Fibroblast of skin of right biceps (primary cell): ENCODE measurements around the gene MGAT5B.

Experiments
- DNase-seq: peaks from one replicate; pipeline ENCODE4 v3.0.0-alpha.2; 2013

Gene MGAT5B

DNA sequence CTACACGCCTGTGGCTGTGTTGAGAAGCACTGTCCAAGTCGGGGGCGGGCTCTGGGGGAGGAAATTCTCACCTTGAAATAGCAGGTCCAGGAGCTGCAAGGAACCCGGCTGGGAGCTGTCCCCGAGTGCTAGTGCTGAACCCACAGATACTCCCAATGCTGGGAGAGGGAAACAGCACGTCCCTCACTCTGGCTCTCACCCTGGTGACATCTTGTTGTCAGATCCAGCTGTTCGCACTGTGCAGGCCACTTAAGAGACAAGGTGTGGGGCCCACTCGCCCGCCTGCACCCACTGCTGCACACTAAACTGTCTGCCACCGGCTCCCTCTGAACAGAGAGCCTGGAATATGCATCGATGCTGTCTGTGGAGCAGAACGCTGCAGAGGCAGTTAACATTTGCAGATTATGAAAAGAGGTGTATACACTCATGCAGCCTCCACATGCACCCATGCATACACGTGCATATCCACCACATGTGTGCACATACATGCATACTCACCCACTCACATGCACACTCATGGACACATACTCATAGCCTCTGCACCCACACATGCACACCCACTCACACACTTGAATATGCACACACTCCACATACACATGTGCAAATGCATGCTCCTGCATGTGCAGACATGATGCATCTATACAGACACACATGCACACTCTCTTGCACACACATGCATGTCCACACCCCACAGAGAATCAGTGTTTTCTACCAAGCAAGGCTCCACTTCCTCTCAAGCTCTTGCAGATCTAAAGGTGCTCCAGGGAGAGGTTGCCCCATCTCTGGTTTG is 42.0 kb downstream of the MGAT5B start:
- peak; percentile 43 for DNase-seq

DNA sequence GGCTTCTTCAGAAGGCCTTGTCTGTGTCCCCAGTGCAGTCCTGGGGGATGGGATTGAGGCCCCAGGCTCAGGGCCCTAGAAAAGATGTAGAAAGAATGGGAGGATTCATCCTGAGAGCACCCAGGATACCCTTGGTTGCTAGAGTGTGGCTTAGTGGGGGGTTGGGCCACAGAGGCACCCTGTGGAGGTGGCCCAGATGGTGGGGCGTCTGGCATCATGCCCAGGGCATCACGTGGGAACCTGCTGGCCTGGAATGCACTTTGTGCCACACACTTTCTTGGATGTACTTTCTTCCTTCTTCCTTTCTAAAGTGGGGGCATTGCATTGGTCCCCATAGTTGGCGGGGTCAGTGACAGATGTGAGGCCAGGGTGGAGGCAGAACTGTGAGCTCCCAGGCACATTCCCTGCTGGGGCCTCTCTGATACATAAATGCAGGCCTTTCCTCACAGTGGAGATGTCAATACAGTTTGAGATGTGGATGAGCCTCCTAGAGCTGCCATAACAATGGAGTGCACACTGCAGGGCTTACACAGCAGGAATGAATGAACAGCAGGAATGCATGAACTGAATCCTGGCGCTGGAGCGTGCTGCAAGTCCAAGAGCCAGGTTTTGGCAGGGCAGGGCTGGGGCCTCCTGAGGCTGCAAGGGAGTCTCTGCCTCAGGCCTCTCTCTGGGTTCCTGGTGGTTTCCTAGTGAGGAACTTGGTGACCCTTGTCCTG is 43.3 kb downstream of the MGAT5B start:
- no peak for DNase-seq

DNA sequence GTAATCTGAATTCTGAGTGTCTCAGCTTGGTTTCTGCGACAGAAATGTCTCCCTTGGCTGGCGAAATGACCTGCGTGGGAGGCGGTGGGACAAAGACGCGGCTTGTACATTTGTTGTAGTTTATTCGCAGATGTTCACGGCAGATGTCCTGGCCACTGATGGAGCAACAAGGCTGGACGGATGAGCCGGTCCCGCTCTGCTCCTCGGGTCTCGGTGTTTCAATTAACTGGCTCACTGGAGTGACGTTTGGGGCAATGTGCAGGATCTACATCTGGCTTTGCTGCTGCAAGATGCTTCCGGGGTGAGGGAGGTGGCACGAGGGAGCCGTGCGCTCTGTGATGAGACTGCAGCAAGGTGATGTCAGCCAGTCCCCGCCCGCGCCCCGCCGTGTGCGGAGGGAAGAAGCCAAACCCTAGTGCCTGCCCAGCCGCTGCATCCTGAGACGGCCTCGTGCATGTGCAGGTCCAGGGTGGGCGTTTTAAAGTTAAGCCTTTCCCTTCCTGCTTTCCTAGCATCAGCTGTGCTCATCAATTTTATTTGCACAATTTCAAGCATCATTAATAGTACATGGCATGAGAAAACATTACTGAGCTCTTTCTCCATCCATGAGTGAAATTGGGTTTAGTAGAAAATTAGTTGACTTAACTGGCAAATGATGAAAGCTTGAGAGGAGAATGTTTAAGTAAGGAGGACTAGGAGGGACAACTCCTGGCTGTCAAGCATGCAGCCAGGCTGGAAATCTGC is 44.4 kb downstream of the MGAT5B start:
- DNase-seq, result no peak

DNA sequence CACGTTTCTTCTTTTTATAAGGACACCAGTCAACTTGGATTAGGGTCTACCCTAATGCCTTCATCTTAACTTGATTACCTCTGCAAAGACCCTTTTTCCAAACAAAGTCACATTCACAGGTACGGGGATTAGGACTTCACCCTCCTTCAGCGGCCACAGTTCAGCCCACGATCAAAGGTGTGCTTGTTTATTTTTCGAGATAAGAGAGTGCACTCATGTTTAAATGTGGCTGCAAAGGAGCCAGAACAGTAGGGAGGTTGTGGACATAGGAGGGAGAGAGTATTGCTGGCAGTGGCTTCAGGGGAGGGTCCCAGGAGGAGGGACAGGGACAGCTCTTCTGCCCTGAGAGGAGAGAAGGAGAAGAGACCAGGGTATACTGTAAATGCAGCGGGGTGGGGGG is 46.7 kb downstream of the MGAT5B start:
- no peak for DNase-seq

DNA sequence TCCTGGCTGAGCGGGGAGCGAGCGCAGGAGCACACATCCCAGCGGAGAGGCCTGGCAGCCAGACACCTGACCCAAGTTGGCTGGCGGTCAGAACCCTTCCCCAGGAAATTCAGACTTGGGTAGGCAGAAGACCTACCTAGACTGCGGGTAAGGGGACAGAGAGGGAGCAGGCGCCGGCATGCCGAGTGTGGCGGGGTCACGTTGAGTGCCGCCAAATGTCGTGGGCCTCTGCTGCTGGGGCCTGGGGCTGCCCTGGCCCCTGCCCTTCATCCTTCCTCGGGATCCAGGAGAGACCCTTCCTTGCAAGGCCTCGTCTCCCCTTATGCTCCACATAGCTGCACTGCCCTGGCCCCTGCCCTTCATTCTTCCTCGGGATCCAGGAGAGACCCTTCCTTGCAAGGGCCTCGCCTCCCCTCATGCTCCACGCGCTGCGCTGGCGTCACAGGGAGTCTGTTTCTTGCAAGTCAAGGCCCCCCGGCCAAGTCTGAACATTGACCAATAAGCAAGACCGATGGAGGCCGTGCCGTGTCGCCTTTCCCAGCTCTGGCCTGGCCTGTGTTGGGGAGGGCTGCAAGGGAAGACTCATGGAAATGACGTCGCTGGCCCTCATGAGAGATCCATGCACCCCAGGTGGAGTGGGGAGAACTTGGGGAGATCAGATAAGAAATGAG is 47.8 kb downstream of the MGAT5B start:
- DNase-seq, result no peak

DNA sequence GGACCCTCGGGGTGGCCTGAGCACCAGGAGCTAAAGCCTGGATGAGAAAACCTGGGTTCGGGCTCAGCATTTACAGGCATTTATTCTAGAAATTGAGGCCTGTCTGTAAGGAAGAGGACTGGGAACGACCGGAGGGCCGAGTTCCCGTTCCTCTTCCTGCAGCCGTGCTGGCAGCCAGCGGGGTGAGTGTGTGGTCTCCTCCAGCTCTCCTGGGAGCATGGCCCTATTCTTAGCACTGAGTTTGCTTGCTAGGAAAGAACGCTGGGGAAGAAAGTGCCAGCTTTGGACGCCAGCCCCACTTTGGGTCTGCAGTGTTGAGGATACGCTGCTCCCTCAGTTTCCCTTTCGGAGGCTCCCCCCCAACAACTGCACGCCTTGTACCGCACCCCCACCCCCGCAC is 49.6 kb downstream of the MGAT5B start:
- DNase-seq, result no peak

DNA sequence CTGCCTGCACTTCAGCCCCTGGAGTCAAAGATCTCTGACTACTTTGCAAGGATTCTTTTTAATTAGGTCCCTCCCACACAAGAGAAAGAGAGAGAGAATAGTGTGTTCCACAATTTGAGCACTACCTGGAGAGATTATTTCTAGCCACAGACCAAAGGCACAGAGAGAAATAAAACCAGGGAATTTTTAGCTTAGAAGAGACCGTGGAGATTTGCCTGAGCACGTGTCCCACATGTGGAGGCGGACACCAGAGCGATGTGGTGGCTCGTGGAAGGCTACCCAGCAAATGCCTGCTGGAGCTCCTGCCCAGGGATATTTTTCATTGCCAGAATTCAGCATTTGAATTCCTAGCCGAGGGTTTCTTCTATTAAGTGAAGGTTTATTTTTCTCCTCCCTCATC is 50.6 kb downstream of the MGAT5B start:
- DNase-seq, result no peak

- DNase-seq, result no peak
Observed at GRCh38 chr17:76920364-76921139, 52.3 kb downstream of the MGAT5B start.

DNA sequence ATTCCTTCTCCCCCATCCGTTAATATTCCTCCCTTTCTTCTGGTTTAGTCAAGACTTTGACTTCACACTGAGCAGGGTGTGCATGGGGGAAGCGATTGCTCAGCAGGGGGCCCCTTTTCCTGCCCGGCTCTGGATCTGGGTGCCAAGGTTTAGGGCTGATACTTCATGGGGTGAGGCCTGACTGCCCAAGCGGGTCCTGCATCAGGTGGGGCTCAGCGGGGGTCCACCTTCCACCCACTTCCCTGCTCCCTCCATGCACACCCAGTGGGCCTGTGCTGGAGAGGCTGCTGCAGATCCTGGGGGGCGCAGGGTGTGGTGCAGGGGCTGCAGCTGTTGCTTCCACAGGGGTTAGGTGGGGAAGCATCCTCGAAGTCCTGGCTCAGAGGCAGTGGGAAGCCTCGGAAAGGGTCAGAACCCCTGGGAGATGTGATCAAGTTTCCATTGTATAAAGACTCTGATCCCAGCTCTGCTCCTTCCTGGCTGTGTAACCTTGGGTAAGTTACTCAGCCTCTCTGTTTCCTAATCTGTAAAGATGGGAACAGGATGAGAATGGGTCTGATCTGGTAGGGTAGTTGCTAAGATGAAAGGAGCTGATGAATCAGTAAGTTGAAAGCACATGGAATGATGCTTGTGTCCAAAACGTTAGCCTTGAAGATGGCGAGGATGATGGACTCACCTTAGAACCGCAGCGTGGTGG is 53.3 kb downstream of the MGAT5B start:
- no peak for DNase-seq

DNA sequence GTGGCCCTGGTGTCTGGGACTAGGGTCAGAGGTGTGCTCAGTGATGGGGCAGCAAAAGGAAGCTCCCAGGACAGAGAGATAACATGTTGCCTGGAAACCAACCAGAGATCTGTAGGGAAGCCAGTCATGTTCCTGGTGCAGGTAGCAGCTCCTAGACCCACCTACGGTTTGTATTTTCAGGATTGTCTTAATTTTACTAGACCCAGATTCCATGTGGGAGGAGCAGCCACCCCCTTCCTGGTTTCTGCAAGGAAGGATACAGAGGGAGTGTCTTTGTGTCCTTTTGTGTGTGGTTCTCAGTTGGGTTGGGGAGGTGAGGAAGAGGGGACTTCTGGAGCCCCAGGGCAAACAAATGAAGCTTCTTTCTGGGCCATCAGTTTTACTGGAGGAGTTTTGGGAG is 53.9 kb downstream of the MGAT5B start:
- DNase-seq, result no peak

- DNase-seq, result no peak
Observed at GRCh38 chr17:76922967-76923366, 54.8 kb downstream of the MGAT5B start.

DNA sequence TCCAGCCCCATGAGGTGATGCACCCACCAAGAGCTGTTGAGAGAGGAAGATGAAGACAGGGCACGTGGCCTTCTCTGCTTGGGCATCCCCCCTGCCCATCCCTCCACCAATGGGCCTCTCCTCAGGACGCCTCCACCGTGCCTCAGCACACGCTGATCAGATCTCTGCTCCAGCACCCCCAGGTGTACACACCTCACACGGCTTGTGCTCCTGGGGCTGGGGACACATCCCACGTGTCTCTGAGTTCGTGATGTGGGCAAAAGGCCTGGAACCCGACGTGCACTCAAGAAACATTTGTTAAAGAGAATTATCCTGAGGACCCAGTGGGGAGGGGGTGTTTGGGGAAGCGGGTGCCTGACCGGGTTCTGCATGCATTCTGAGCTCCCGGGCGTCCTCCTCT is 55.3 kb downstream of the MGAT5B start:
- no peak for DNase-seq

- no peak for DNase-seq
Observed at GRCh38 chr17:76924345-76925342, 56.4 kb downstream of the MGAT5B start.

DNA sequence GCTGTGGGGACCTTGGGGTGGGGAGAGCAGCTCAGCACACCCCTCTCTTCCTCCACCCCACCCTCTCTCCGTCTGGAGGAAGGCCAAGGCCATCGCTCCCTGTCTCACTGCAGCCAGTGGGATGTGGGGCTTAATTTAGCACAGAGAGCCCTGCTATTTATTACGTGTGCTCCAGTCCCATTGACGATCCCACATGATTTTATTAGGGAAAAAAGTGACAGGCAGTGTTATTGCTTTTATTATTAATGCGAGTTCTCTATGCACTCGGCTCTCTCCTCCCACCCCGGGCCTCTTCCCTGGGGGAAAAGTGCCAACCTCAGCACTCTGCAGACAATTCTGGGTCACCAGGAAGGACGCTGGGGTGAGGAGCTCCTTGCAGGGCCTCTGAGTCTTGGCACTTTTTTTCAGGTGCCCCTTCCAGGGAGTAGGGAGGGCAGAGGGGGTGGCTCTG is 57.3 kb downstream of the MGAT5B start:
- DNase-seq, result peak; percentile 20

DNA sequence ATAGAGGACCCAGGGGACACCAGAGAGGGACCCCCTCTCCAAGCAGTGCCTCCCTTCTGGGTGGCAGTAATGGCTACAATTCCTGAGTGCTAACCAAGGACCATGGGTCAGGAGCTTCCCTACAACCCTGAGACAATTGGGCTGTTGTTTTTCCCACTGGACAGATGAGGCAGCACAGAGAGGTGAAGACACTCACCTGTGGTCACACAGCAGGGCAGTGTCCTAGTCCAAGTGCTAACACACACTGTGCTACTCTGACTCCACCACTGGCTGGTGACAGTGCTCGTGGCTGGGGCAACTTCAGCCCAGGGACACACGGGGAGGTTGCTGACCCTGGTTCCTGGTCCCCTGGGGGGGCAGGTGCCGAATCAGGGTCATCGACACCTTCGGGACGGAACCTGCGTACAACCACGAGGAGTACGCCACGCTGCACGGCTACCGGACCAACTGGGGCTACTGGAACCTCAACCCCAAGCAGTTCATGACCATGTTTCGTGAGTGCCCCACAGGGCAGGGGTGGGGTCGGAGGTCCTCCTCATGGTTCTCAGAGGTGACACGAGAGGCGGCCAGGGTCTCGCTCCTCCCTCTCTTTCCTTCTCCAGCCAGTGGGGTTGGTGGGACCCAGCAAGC is 58.1 kb downstream of the MGAT5B start:
- no peak for DNase-seq

GRCh38 chr17:76927577-76927976 is 59.4 kb downstream of the MGAT5B start:
- no peak for DNase-seq

GRCh38 chr17:76927982-76928381 is 59.8 kb downstream of the MGAT5B start:
- DNase-seq, result no peak

GRCh38 chr17:76929148-76929547 is 60.9 kb downstream of the MGAT5B start:
- no peak for DNase-seq

DNA sequence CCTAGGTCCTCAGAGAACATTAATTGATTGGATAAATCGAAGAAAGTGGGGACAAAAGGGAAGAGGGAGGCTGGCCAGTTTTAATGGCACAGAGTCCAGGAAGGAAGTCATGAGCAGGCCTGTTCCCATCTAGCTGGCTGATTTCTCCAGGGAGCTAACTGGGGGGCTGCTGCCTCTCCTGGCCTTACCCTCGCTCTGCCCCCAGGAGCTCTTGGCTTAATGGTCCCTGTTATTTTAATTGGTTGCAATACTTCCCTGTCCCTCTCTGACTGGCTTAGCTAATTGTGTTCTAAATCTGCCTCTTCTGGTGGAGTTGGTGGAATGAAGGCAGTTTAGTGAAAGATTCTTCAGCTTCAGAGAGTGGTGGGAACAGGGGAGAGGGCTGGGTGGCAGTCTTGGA is 61.4 kb downstream of the MGAT5B start:
- DNase-seq, result no peak

GRCh38 chr17:76930107-76930506 is 61.9 kb downstream of the MGAT5B start:
- no peak for DNase-seq
